ENCODE measurements around the gene KIF26B.
"Not testable (repeated sequence)": the region's sequence is repeated elsewhere in the genome, so short reads cannot be mapped to it uniquely, and the experiment has no call there.

Gene KIF26B

GRCh38 chr1:245322673-245323072 is 167.9 kb downstream of the KIF26B start:
- no peak for DNase-seq (ENCODE audit: low read depth)
- no peak for TF ChIP-seq POLR2A (IDR thresholded peaks at IDR 0.05; ENCODE audit: extremely low read depth, insufficient read length)
- no peak for TF ChIP-seq MYC (IDR thresholded peaks at IDR 0.05; ENCODE audit: low read depth, low read length)
- no peak for TF ChIP-seq MAX (IDR thresholded peaks at IDR 0.05; ENCODE audit: low read depth, low read length)
- TF ChIP-seq CTCF (IDR thresholded peaks at IDR 0.05; ENCODE audit: low read depth, low read length) = no peak
- no peak overlapping the region for H3K4me3 ChIP-seq (ENCODE audit: low read depth, low read length)

- not testable (repeated sequence) for DNase-seq (ENCODE audit: low read depth); H3K4me3 ChIP-seq (ENCODE audit: low read depth, low read length)
Observed at GRCh38 chr1:245323765-245324164, 169.0 kb downstream of the KIF26B start.

- TF ChIP-seq POLR2A (IDR thresholded peaks at IDR 0.05; ENCODE audit: extremely low read depth, insufficient read length) (no peak), CTCF (IDR thresholded peaks at IDR 0.05; ENCODE audit: low read depth, low read length) (no peak), MAX (IDR thresholded peaks at IDR 0.05; ENCODE audit: low read depth, low read length) (no peak), MYC (IDR thresholded peaks at IDR 0.05; ENCODE audit: low read depth, low read length) (no peak)
- no peak overlapping the region for H3K4me3 ChIP-seq (ENCODE audit: low read depth, low read length)
- DNase-seq (ENCODE audit: low read depth) = no peak
Observed at GRCh38 chr1:245325922-245326795, 171.4 kb downstream of the KIF26B start.

- DNase-seq (ENCODE audit: low read depth) = no peak
- TF ChIP-seq MYC (IDR thresholded peaks at IDR 0.05; ENCODE audit: low read depth, low read length) = no peak
- no peak for TF ChIP-seq MAX (IDR thresholded peaks at IDR 0.05; ENCODE audit: low read depth, low read length)
- no peak for TF ChIP-seq POLR2A (IDR thresholded peaks at IDR 0.05; ENCODE audit: extremely low read depth, insufficient read length)
- TF ChIP-seq CTCF (IDR thresholded peaks at IDR 0.05; ENCODE audit: low read depth, low read length) = no peak
- no peak overlapping the region for H3K4me3 ChIP-seq (ENCODE audit: low read depth, low read length)
Observed at GRCh38 chr1:245327360-245327759, 172.6 kb downstream of the KIF26B start.

GRCh38 chr1:245327842-245328241 is 173.1 kb downstream of the KIF26B start:
- TF ChIP-seq MYC (IDR thresholded peaks at IDR 0.05; ENCODE audit: low read depth, low read length) (no peak), CTCF (IDR thresholded peaks at IDR 0.05; ENCODE audit: low read depth, low read length) (no peak), MAX (IDR thresholded peaks at IDR 0.05; ENCODE audit: low read depth, low read length) (no peak), POLR2A (IDR thresholded peaks at IDR 0.05; ENCODE audit: extremely low read depth, insufficient read length) (no peak)
- DNase-seq (ENCODE audit: low read depth) = no peak
- H3K4me3 ChIP-seq (ENCODE audit: low read depth, low read length) = no peak overlapping the region

GRCh38 chr1:245330951-245331350 is 176.2 kb downstream of the KIF26B start:
- TF ChIP-seq MYC (IDR thresholded peaks at IDR 0.05; ENCODE audit: low read depth, low read length) (no peak), MAX (IDR thresholded peaks at IDR 0.05; ENCODE audit: low read depth, low read length) (no peak), CTCF (IDR thresholded peaks at IDR 0.05; ENCODE audit: low read depth, low read length) (no peak), POLR2A (IDR thresholded peaks at IDR 0.05; ENCODE audit: extremely low read depth, insufficient read length) (no peak)
- DNase-seq (ENCODE audit: low read depth) = no peak
- H3K4me3 ChIP-seq (ENCODE audit: low read depth, low read length) = no peak overlapping the region

Measured in NB4 (cell line).